Osteocyte (in vitro differentiated cells): ENCODE measurements around the gene GLIS1. TPM values are rescaled to one million over a fixed set of nuclear protein-coding genes. Genes with fewer than 3 reads are reported as not detected.
A peak's percentile ranks its signal among the peaks of the same experiment; 100 is the strongest.

Experiments
- DNase-seq: peaks from one replicate; pipeline ENCODE4 v3.0.0; 2021; ENCODE audit warnings: mixed read lengths; ENCODE audit not compliant: unreplicated experiment; ENCODE audit errors: extremely low spot score
- H3K27ac Mint-ChIP-seq: one replicate; pipeline ENCODE4 v1.8.0; 2021; ENCODE audit warnings: mild to moderate bottlenecking, mixed read lengths; ENCODE audit not compliant: unreplicated experiment
- H3K27me3 Mint-ChIP-seq: one replicate; pipeline ENCODE4 v1.8.0; 2021; ENCODE audit warnings: mixed read lengths; ENCODE audit not compliant: unreplicated experiment
- H3K36me3 Mint-ChIP-seq: one replicate; pipeline ENCODE4 v1.8.0; 2021; ENCODE audit warnings: mixed read lengths; ENCODE audit not compliant: unreplicated experiment
- H3K4me1 Mint-ChIP-seq: one replicate; pipeline ENCODE4 v1.8.0; 2021; ENCODE audit warnings: mixed read lengths; ENCODE audit not compliant: unreplicated experiment
- H3K4me3 Mint-ChIP-seq: one replicate; pipeline ENCODE4 v1.8.0; 2021; ENCODE audit warnings: mild to moderate bottlenecking, moderate library complexity, mixed read lengths; ENCODE audit not compliant: unreplicated experiment
- H3K9me3 Mint-ChIP-seq: one replicate; pipeline ENCODE4 v1.8.0; 2021; ENCODE audit warnings: mixed read lengths; ENCODE audit not compliant: unreplicated experiment
- total RNA-seq: library from RNA; stranded (reverse); gene quantifications from 2 replicates; pipeline ENCODE4 v1.2.1, GENCODE V29; 2021
- TF ChIP-seq, protein P1 (sequence below): fragments of 200-600 bp; sonication (generic); IDR thresholded peaks from 2 replicates; pipeline ENCODE4 v1.5.0; 2021; ENCODE audit warnings: antibody characterized with exemption, mild to moderate bottlenecking, moderate library complexity

Gene GLIS1
- total RNA-seq, 1 donor from 2014 or later = 38.3 TPM

DNA sequence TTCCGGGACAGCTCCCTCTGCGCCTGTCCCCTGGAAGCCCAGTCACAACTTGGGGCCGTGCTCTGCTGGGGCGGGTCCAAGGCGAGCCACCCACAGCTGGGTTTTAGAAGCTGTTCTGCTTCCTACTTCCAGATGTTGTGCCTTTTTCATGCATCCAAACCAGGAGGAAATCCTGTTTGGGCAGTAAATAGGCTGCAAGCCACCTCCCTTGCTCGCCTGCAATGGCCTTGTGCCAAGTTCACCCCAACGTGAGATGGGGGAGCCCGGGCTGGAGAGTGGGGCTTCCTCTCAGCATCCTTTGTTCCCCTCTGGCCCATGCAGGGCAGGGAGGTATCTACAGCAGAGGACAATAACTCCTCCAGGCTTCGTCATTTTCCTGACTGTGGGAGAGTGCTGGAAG, 206.6 kb downstream of the GLIS1 start:
- Mint-ChIP-seq H3K27me3 (no peaks in the 10 kb centered on the region), H3K9me3 (no peaks in the 10 kb centered on the region), H3K4me3 (no peak overlapping the region), H3K4me1 (peaks cover 31% of the 10 kb centered on the region), H3K27ac (no peak overlapping the region), H3K36me3 (peaks cover 9% of the 10 kb centered on the region)
- no peak for DNase-seq
- TF ChIP-seq, protein P1, sequence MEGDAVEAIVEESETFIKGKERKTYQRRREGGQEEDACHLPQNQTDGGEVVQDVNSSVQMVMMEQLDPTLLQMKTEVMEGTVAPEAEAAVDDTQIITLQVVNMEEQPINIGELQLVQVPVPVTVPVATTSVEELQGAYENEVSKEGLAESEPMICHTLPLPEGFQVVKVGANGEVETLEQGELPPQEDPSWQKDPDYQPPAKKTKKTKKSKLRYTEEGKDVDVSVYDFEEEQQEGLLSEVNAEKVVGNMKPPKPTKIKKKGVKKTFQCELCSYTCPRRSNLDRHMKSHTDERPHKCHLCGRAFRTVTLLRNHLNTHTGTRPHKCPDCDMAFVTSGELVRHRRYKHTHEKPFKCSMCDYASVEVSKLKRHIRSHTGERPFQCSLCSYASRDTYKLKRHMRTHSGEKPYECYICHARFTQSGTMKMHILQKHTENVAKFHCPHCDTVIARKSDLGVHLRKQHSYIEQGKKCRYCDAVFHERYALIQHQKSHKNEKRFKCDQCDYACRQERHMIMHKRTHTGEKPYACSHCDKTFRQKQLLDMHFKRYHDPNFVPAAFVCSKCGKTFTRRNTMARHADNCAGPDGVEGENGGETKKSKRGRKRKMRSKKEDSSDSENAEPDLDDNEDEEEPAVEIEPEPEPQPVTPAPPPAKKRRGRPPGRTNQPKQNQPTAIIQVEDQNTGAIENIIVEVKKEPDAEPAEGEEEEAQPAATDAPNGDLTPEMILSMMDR = no peak

GRCh38 chr1:53530550-53530949, 208.4 kb downstream of the GLIS1 start:
- Mint-ChIP-seq H3K36me3 (peaks cover 5% of the 10 kb centered on the region), H3K27ac (no peak overlapping the region), H3K4me1 (peaks cover 46% of the 10 kb centered on the region), H3K9me3 (no peaks in the 10 kb centered on the region), H3K27me3 (no peaks in the 10 kb centered on the region), H3K4me3 (no peak overlapping the region)
- DNase-seq = no peak
- TF ChIP-seq, protein P1 = no peak

- TF ChIP-seq, protein P1 = no peak
- H3K4me3 Mint-ChIP-seq = no peak overlapping the region
- no peaks in the 10 kb centered on the region for H3K9me3 Mint-ChIP-seq
- H3K4me1 Mint-ChIP-seq = peaks cover 52% of the 10 kb centered on the region
- no peak for DNase-seq
- peaks cover 9% of the 10 kb centered on the region for H3K36me3 Mint-ChIP-seq
- H3K27me3 Mint-ChIP-seq = no peaks in the 10 kb centered on the region
- no peak overlapping the region for H3K27ac Mint-ChIP-seq
Measured at GRCh38 chr1:53529555-53529954, 209.4 kb downstream of the GLIS1 start.

DNA sequence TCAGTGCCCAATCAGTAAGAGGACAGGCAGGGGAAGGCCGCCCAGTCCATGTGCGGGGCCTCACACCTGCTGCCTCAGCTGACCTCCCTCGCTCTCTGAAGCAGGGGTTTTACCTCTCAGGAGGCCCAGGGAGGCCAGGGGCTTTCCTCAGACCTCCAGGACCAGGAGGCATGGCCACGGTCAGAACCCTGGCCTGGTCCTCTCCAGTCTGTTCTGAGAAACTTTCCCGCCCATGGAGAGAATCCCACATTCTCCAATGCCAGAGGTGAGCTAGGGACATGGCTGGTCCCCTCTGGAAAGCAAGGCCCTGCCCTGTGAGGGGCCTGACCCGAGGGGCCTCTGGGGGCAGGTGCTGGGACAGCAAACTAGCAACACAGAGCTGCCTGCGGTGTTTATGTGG, 211.6 kb downstream of the GLIS1 start:
- no peak for DNase-seq
- peaks cover 21% of the 10 kb centered on the region for H3K36me3 Mint-ChIP-seq
- no peaks in the 10 kb centered on the region for H3K27me3 Mint-ChIP-seq
- H3K4me1 Mint-ChIP-seq = peaks cover 49% of the 10 kb centered on the region
- H3K9me3 Mint-ChIP-seq = no peaks in the 10 kb centered on the region
- TF ChIP-seq, protein P1 = no peak
- peak overlapping the region; percentile 26 for H3K4me3 Mint-ChIP-seq
- peak overlapping the region; percentile 94 for H3K27ac Mint-ChIP-seq

DNA sequence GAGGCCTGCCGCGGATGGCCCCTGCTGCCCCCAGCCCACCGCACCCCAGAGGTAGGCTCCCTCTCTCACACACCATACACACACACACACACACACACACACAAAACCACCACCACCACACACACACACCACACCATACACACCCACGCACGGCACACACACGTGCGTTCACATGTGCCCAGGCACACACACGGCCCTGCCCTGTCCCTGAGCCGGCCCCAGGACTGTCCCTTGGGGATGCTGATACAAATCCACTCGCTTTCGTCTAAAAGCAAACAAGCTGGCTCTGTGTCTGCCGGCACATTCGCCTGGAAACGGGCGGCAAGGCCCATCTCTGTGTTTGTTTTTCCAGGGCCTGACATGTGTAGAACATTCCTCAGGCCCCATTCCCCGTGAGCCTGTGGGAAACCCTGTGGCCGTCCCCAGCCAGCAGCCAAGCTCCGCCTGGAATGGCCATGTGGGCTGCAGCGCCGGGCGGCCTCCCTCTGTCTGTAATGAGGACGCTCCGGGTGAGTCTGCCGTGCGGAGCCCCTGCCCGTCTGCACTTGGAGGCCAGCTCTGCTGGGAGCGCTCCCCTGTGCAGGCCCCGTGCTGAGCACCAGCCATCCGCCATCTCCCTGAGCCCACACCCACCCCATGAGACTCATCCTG, 212.4 kb downstream of the GLIS1 start:
- peaks cover 49% of the 10 kb centered on the region for H3K4me1 Mint-ChIP-seq
- TF ChIP-seq, protein P1 = no peak
- no peaks in the 10 kb centered on the region for H3K27me3 Mint-ChIP-seq
- peak; percentile 95 for DNase-seq
- no peaks in the 10 kb centered on the region for H3K9me3 Mint-ChIP-seq
- peaks cover 24% of the 10 kb centered on the region for H3K36me3 Mint-ChIP-seq
- peak overlapping the region; percentile 94 for H3K27ac Mint-ChIP-seq
- H3K4me3 Mint-ChIP-seq = peak overlapping the region; percentile 45
